Measurements from ENCODE around the gene INPPL1.

The INPPL1 gene

GRCh38 chr11:72234514-72234830 lies 9.9 kb downstream of the INPPL1 start:
- H3K9me3 ChIP-seq (ENCODE audit: insufficient read depth, low read depth, low read length) = no peaks in the 10 kb centered on the region
- H3K4me3 ChIP-seq (ENCODE audit: low read length) = no peak overlapping the region
- H3K4me1 ChIP-seq (ENCODE audit: insufficient read depth, low read length) = peaks cover 16% of the 10 kb centered on the region
- WGBS = 96% methylated on average over 3 of the region's 3 CpGs
- H3K27me3 ChIP-seq (ENCODE audit: insufficient read depth, low read length) = peaks cover 12% of the 10 kb centered on the region
- no peak overlapping the region for H3K9ac ChIP-seq (ENCODE audit: low read depth, low read length)
- no peak overlapping the region for H3K27ac ChIP-seq (ENCODE audit: low read depth, low read length)
- peaks cover 81% of the 10 kb centered on the region for H3K36me3 ChIP-seq (ENCODE audit: insufficient read depth, low read length)

- no peak overlapping the region for H3K9ac ChIP-seq (ENCODE audit: low read depth, low read length)
- WGBS = 94% methylated on average over 4 of the region's 4 CpGs
- H3K27ac ChIP-seq (ENCODE audit: low read depth, low read length) = no peak overlapping the region
- no peaks in the 10 kb centered on the region for H3K9me3 ChIP-seq (ENCODE audit: insufficient read depth, low read depth, low read length)
- peaks cover 77% of the 10 kb centered on the region for H3K36me3 ChIP-seq (ENCODE audit: insufficient read depth, low read length)
- H3K4me1 ChIP-seq (ENCODE audit: insufficient read depth, low read length) = peaks cover 17% of the 10 kb centered on the region
- peaks cover 16% of the 10 kb centered on the region for H3K27me3 ChIP-seq (ENCODE audit: insufficient read depth, low read length)
- no peak overlapping the region for H3K4me3 ChIP-seq (ENCODE audit: low read length)
Measured at GRCh38 chr11:72234920-72235319, 10.4 kb downstream of the INPPL1 start.

- H3K4me3 ChIP-seq (ENCODE audit: low read length) = no peak overlapping the region
- 94% methylated on average over 17 of the region's 17 CpGs for WGBS
- H3K36me3 ChIP-seq (ENCODE audit: insufficient read depth, low read length) = peaks cover 71% of the 10 kb centered on the region
- no peak overlapping the region for H3K27ac ChIP-seq (ENCODE audit: low read depth, low read length)
- H3K9me3 ChIP-seq (ENCODE audit: insufficient read depth, low read depth, low read length) = no peaks in the 10 kb centered on the region
- H3K9ac ChIP-seq (ENCODE audit: low read depth, low read length) = no peak overlapping the region
- H3K27me3 ChIP-seq (ENCODE audit: insufficient read depth, low read length) = peaks cover 22% of the 10 kb centered on the region
- peaks cover 17% of the 10 kb centered on the region for H3K4me1 ChIP-seq (ENCODE audit: insufficient read depth, low read length)
Measured at GRCh38 chr11:72235351-72236057, 10.9 kb downstream of the INPPL1 start.

DNA sequence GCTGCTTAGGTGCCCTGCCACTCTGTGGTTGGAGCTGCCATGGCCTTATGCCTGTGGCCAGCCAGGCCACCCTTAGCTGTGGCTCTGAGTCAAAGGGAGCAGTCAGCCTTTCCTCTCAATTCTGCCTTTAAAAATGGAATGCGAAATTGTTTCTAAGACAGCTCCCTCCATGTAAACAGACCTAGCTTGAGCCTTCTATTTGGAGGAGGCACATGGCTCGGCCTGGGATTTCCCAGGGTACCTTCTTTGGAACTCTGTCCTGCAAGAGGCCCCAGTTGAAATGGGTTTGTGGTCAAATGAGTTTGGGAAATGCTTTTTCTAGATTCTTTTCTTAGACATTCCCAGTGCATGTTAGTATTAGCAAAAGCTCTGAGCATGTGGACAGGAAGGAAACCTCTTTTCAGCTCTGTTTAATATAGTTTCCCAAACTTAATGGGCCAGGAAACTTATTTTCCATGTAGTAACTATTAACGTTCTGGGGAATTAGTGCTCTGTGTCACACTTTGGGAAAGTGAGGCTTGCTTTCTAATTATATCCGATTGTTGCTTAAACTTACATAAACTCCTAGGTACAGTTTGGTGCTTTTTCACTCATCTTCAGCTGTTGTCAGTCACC lies 11.6 kb downstream of the INPPL1 start:
- Histone ChIP-seq H3K4me3 (ENCODE audit: low read length) (no peak overlapping the region), H3K4me1 (ENCODE audit: insufficient read depth, low read length) (peaks cover 17% of the 10 kb centered on the region), H3K27ac (ENCODE audit: low read depth, low read length) (no peak overlapping the region), H3K9ac (ENCODE audit: low read depth, low read length) (no peak overlapping the region), H3K27me3 (ENCODE audit: insufficient read depth, low read length) (peaks cover 29% of the 10 kb centered on the region), H3K36me3 (ENCODE audit: insufficient read depth, low read length) (peaks cover 64% of the 10 kb centered on the region), H3K9me3 (ENCODE audit: insufficient read depth, low read depth, low read length) (no peaks in the 10 kb centered on the region)
- 97% methylated on average over 4 of the region's 4 CpGs for WGBS

DNA sequence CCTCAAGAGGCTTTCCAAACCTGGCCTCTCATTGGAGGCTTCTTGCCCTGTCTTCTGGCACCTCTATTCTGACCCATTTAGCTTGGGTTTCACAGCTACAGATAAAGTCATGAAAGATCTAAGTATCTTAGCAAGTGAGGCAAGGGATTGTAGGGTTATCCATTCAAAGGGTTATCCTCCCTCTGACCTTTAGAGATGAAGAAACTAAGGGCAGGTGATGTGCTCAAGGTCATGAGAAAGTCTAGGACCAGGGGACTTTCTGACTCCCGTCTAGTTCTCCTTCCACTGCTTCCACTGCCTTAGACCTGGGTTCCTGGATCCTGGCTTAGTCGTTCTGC lies 12.2 kb downstream of the INPPL1 start:
- Histone ChIP-seq H3K36me3 (ENCODE audit: insufficient read depth, low read length) (peaks cover 58% of the 10 kb centered on the region), H3K9ac (ENCODE audit: low read depth, low read length) (no peak overlapping the region), H3K4me3 (ENCODE audit: low read length) (no peak overlapping the region), H3K4me1 (ENCODE audit: insufficient read depth, low read length) (peaks cover 17% of the 10 kb centered on the region), H3K9me3 (ENCODE audit: insufficient read depth, low read depth, low read length) (no peaks in the 10 kb centered on the region), H3K27ac (ENCODE audit: low read depth, low read length) (no peak overlapping the region), H3K27me3 (ENCODE audit: insufficient read depth, low read length) (peaks cover 34% of the 10 kb centered on the region)
- 94% methylated on average over 2 of the region's 2 CpGs for WGBS

- no peak overlapping the region for H3K9ac ChIP-seq (ENCODE audit: low read depth, low read length)
- H3K36me3 ChIP-seq (ENCODE audit: insufficient read depth, low read length) = peaks cover 53% of the 10 kb centered on the region
- peak overlapping the region; percentile 66 for H3K27ac ChIP-seq (ENCODE audit: low read depth, low read length)
- H3K4me1 ChIP-seq (ENCODE audit: insufficient read depth, low read length) = peaks cover 17% of the 10 kb centered on the region
- H3K9me3 ChIP-seq (ENCODE audit: insufficient read depth, low read depth, low read length) = no peaks in the 10 kb centered on the region
- WGBS = 85% methylated on average over 20 of the region's 22 CpGs
- peaks cover 40% of the 10 kb centered on the region for H3K27me3 ChIP-seq (ENCODE audit: insufficient read depth, low read length)
- H3K4me3 ChIP-seq (ENCODE audit: low read length) = no peak overlapping the region
Measured at GRCh38 chr11:72237112-72237931, 12.8 kb downstream of the INPPL1 start.

DNA sequence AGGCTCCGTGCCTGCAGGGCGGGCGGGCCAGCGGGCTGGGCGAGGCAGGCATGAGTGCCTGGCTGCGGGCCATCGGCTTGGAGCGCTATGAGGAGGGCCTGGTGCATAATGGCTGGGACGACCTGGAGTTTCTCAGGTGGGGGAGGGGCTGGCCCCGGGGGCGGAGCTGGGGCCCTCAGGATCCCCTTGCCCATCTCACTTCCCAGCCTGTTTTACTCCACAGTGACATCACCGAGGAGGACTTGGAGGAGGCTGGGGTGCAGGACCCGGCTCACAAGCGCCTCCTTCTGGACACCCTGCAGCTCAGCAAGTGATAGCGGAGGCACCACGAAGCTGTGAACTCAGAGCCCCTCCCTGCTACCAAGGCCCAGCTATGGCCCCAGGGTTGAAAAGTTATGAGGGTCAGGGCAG lies 13.5 kb downstream of the INPPL1 start:
- Histone ChIP-seq H3K4me1 (ENCODE audit: insufficient read depth, low read length) (peaks cover 17% of the 10 kb centered on the region), H3K4me3 (ENCODE audit: low read length) (peak overlapping the region; percentile 41; the same call in 1 of the 2 replicates), H3K36me3 (ENCODE audit: insufficient read depth, low read length) (peaks cover 45% of the 10 kb centered on the region), H3K9me3 (ENCODE audit: insufficient read depth, low read depth, low read length) (no peaks in the 10 kb centered on the region), H3K27me3 (ENCODE audit: insufficient read depth, low read length) (peaks cover 47% of the 10 kb centered on the region), H3K9ac (ENCODE audit: low read depth, low read length) (no peak overlapping the region), H3K27ac (ENCODE audit: low read depth, low read length) (peak overlapping the region; percentile 66)
- 19% methylated on average over 16 of the region's 16 CpGs for WGBS

DNA sequence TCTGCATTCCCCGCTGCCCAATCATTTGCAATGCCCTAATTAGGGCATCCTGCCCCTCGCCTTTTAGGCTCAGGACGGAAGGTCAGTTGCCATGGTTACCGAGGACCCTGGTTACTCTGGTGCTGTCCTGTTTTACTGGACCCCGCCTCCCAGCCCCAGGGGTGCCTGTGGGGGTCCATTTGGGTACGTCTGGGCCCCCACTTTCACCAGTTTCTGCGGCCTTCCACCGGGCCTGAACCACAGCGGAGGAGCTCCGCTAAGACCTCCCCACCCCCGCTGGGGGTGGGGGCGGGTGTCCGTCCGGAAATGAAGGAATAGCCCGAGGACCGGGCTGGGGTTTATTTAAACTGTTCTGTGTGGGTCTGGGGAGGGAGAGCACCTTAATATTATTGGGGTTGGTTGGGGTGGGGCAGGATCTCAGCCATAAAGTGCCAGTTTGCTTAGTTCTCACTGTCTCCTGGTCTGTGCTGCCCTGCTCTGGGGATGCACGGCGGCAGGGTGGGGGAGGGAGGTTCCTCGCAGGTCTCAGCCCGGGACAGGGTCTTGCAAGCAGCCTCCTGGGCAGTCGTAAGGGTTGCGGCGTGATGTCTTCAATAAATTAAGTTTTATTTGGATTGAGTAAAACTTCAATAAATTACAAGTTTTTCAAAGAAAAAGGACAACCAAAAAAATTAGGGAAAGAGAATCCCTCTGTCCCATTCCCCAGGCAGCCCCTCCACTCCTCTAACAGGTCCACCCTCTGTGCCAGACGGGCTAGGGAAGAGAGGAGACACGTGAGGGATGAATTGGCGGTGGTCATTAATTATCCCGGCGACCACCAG lies 14.1 kb downstream of the INPPL1 start:
- Histone ChIP-seq H3K4me3 (ENCODE audit: low read length) (peak overlapping the region; percentile 41), H3K9me3 (ENCODE audit: insufficient read depth, low read depth, low read length) (no peaks in the 10 kb centered on the region), H3K4me1 (ENCODE audit: insufficient read depth, low read length) (peaks cover 17% of the 10 kb centered on the region), H3K9ac (ENCODE audit: low read depth, low read length) (no peak overlapping the region), H3K27ac (ENCODE audit: low read depth, low read length) (no peak overlapping the region), H3K36me3 (ENCODE audit: insufficient read depth, low read length) (peaks cover 39% of the 10 kb centered on the region), H3K27me3 (ENCODE audit: insufficient read depth, low read length) (peaks cover 54% of the 10 kb centered on the region)
- 25% methylated on average over 25 of the region's 28 CpGs for WGBS

DNA sequence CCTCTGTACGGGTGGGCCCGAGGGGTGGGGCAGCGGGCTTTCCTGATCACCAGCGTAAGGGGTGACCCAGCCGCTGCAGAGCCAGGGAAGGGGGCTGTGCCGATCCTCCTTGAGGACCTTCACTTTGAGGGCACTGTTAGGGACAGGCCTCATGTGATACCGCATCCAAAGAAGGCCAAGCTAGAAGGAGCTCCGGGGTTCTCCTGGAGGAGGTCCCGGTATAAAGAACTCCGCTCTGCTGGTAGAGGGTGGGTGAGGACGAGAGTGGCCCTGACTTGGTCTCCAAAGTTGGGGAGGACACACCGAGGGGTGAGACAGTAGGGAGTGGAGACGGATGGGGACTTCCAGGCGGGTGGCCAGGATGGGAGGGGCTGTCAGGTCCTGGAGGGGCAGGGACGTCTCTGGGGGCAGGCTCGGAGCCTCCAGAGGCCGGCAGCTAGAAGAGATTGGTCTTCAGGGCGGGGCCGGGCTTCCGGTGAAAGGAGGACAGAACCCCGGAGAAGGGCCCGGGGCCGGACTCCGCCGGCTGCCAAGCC lies 14.8 kb downstream of the INPPL1 start:
- no peak overlapping the region for H3K27ac ChIP-seq (ENCODE audit: low read depth, low read length)
- H3K4me3 ChIP-seq (ENCODE audit: low read length) = peak overlapping the region; percentile 41
- 8% methylated on average over 25 of the region's 25 CpGs for WGBS
- peaks cover 60% of the 10 kb centered on the region for H3K27me3 ChIP-seq (ENCODE audit: insufficient read depth, low read length)
- no peaks in the 10 kb centered on the region for H3K9me3 ChIP-seq (ENCODE audit: insufficient read depth, low read depth, low read length)
- 0 out of 2 replicates have a peak overlapping the region, but pooled peaks have one; percentile 1 for H3K9ac ChIP-seq (ENCODE audit: low read depth, low read length)
- peaks cover 32% of the 10 kb centered on the region for H3K36me3 ChIP-seq (ENCODE audit: insufficient read depth, low read length)
- H3K4me1 ChIP-seq (ENCODE audit: insufficient read depth, low read length) = peaks cover 17% of the 10 kb centered on the region

- WGBS = 5% methylated on average over 69 of the region's 69 CpGs
- Histone ChIP-seq H3K27me3 (ENCODE audit: insufficient read depth, low read length) (peaks cover 66% of the 10 kb centered on the region), H3K9ac (ENCODE audit: low read depth, low read length) (0 out of 2 replicates have a peak overlapping the region, but pooled peaks have one; percentile 1), H3K9me3 (ENCODE audit: insufficient read depth, low read depth, low read length) (no peaks in the 10 kb centered on the region), H3K36me3 (ENCODE audit: insufficient read depth, low read length) (peaks cover 26% of the 10 kb centered on the region), H3K4me3 (ENCODE audit: low read length) (peak overlapping the region; percentile 41), H3K4me1 (ENCODE audit: insufficient read depth, low read length) (peaks cover 17% of the 10 kb centered on the region), H3K27ac (ENCODE audit: low read depth, low read length) (no peak overlapping the region)
Measured at GRCh38 chr11:72239849-72240460, 15.4 kb downstream of the INPPL1 start.
